Mucosa of descending colon (tissue), 3 donors: ENCODE measurements around the gene CCNB3. TPM values are rescaled to one million over a fixed set of nuclear protein-coding genes. Genes with fewer than 3 reads are reported as not detected.

ENCODE experiments used
- ATAC-seq: fragments of 200-7000 bp; cut with Tn5 transposase; one replicate; pipeline ENCODE4 v1.9.1; 2020; ENCODE audit warnings: mild to moderate bottlenecking, moderate library complexity
- DNase-seq, 3 donors: peaks; one replicate each; pipeline ENCODE4 v3.0.0-alpha.2; 2020
- H3K36me3 ChIP-seq: fragments of 200-600 bp; one replicate; pipeline ENCODE4 v1.8.0; 2021; ENCODE audit warnings: low read depth, mild to moderate bottlenecking
- H3K4me1 ChIP-seq: fragments of 200-600 bp; one replicate; pipeline ENCODE4 v1.8.0; 2021; ENCODE audit warnings: low read depth, mild to moderate bottlenecking
- H3K4me3 ChIP-seq: fragments of 200-600 bp; one replicate; pipeline ENCODE4 v1.8.0; 2021; ENCODE audit warnings: mild to moderate bottlenecking
- H3K9me3 ChIP-seq: fragments of 200-600 bp; one replicate; pipeline ENCODE4 v1.8.0; 2021; ENCODE audit warnings: mild to moderate bottlenecking
- intact Hi-C, 2 donors: fragments of 100-400 bp; cut with DNase I in 1 of 2; cut with micrococcal nuclease in 1 of 2; formaldehyde crosslinking; loops; one replicate each; pipeline versions ENCODE4 v1.11.0 to v1.11.1; 2022; cut with DNase I, micrococcal nuclease
- long read RNA-seq, 2 donors: library from polyadenylated mRNA; unstranded; transcript quantifications; one replicate each; pipeline ENCODE4 v2.0.0, GENCODE V29; 2019 to 2021
- total RNA-seq, 3 donors: library from RNA; stranded (reverse); fragmentation: NEBNext Ultra II Directional in 2 of 3; extraction: Animal tissue kit (Norgen Biotek cat#: 25700) in 2 of 3; gene quantifications; one replicate each; pipeline versions ENCODE4 v1.2.1 to v1.2.4, GENCODE V29; 2021 to 2023
- TF ChIP-seq, protein P1 (sequence below): fragments of 200-600 bp; IDR thresholded peaks from one replicate; pipeline ENCODE4 v1.8.0; 2022; ENCODE audit warnings: antibody characterized with exemption, mild to moderate bottlenecking
- donor health status: DM: no; HTN: no; CAD: no; lungs with moderate emphysema.
- donor health status: DM: no; HTN: no; CAD: no.
- donor health status: DM: no; HTN: yes; CAD: no.

The CCNB3 gene
- 1 to 10 TPM in 1 of 3 donors, under 1 TPM in 2; 0.60 to 1.8 (median 0.80) TPM for total RNA-seq
- long read RNA-seq, donor 1 = 0 reads
- long read RNA-seq, donor 2 = 0 reads

DNA sequence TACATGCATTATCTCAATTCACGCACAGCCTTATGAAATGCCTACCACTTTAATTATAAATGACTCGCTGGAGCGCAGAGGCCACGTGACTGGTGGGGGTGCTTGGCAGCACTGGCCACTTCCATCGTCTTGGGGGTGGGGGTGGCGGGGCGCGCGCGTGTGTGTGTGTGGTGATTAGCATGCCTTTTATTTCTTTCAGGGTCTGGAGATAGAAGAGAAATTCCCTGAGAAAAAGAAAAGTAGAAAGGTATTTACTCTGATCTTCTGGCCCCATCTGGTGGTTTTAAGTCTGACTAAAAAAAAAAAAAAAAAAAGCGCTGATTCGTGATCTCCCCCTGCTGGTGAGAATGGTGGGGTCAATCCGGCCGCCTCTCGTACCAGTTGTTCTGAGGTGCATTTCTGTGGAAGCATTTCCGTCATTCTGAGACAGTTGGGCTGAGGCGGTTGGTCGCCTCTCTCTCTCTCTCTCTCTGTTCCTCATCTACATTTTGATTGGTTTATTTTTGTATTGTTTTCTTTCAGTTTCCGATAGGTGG lies at the start of gene CCNB3:
CCNB3 (plus strand) TSS at position 402 of the 536 bp plus-strand sequence. CDS start 80,399 bp downstream, outside the sequence.
- H3K4me3 ChIP-seq = no peak within 1 kb of the TSS
- TF ChIP-seq, protein P1, sequence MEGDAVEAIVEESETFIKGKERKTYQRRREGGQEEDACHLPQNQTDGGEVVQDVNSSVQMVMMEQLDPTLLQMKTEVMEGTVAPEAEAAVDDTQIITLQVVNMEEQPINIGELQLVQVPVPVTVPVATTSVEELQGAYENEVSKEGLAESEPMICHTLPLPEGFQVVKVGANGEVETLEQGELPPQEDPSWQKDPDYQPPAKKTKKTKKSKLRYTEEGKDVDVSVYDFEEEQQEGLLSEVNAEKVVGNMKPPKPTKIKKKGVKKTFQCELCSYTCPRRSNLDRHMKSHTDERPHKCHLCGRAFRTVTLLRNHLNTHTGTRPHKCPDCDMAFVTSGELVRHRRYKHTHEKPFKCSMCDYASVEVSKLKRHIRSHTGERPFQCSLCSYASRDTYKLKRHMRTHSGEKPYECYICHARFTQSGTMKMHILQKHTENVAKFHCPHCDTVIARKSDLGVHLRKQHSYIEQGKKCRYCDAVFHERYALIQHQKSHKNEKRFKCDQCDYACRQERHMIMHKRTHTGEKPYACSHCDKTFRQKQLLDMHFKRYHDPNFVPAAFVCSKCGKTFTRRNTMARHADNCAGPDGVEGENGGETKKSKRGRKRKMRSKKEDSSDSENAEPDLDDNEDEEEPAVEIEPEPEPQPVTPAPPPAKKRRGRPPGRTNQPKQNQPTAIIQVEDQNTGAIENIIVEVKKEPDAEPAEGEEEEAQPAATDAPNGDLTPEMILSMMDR = peak; percentile 27
- ATAC-seq (peak; percentile 97), DNase-seq (peak; percentile 71 to 81 (median 75))
- no peaks in the 10 kb centered on the region for H3K36me3 ChIP-seq
- intact Hi-C loops = no loop called here
- no peaks in the 10 kb centered on the region for H3K4me1 ChIP-seq
- H3K9me3 ChIP-seq = no peaks in the 10 kb centered on the region

DNA sequence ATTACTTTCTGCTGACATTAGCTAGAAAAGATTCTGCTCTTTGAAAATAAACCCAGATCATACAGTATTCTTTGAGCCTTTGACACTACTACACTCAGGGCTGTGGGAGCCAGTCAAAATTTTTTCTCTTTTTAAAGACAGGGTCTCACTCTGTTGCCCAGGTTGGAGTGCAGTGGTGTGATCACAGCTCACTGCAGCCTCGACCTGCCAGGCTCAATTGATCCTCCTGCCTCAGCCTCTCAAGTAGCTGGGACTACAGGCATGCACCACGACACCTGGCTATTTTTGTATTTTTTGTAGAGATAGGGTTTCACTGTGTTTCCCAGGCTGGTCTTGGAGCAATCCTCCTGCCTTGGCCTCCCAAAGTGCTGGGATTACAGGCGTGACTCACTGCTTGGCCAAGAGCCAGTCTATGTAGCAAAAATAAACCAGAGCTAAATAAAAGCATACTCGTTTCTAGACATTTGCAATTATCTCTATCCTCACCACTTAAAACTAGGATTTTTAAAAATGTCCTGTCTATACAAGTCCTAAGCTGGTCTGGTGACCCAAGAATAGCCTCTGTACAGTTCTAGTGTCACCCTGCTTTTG lies 46.9 kb upstream of the CCNB3 start:
- Histone ChIP-seq H3K4me1 (no peaks in the 10 kb centered on the region), H3K36me3 (no peaks in the 10 kb centered on the region), H3K9me3 (no peaks in the 10 kb centered on the region), H3K4me3 (no peak overlapping the region)
- TF ChIP-seq, protein P1 = no peak
- ATAC-seq (peak; percentile 41), DNase-seq (peak in 2 of 3 donors; percentile 42 to 64)
- intact Hi-C loops = no loop called here

DNA sequence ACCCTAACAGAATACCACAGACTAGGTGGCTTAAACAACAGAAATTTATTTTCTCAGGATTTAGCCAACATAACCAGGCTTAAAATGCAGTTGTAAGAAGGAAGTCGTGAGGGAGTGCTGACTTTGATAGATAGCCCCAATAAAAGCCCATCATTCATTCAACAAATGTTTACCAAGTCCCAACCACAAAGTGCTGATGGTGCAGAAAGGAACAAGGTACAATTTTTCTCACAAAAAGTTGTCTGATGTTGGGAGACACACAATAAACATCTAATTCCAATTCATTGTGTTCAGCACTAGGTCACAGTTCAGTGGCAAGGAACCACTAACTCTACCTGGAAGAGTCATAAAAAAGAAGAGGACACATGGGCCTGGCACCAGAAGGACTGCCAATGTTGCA lies 46.0 kb upstream of the CCNB3 start:
- TF ChIP-seq, protein P1 = no peak
- peak in 1 of 3 donors; percentile 41 for DNase-seq
- ATAC-seq = peak; percentile 82

GRCh38 chrX:50161127-50161526 lies 43.4 kb upstream of the CCNB3 start:
- H3K9me3 ChIP-seq = no peaks in the 10 kb centered on the region
- TF ChIP-seq, protein P1 = no peak
- DNase-seq (no peak), ATAC-seq (no peak)
- intact Hi-C loops = no loop called here
- no peaks in the 10 kb centered on the region for H3K36me3 ChIP-seq
- H3K4me3 ChIP-seq = no peak overlapping the region
- no peaks in the 10 kb centered on the region for H3K4me1 ChIP-seq

More for the DNA sequence above, 46.0 kb upstream of the CCNB3 start:
- no peaks in the 10 kb centered on the region for H3K36me3 ChIP-seq
- intact Hi-C loops = no loop called here
- no peaks in the 10 kb centered on the region for H3K9me3 ChIP-seq
- no peak overlapping the region for H3K4me3 ChIP-seq
- H3K4me1 ChIP-seq = no peaks in the 10 kb centered on the region

- peak; percentile 51 for ATAC-seq
- intact Hi-C loops = no loop called here
- TF ChIP-seq, protein P1 = no peak
- DNase-seq = no peak
- Histone ChIP-seq H3K4me1 (no peaks in the 10 kb centered on the region), H3K9me3 (no peaks in the 10 kb centered on the region), H3K4me3 (no peak overlapping the region), H3K36me3 (no peaks in the 10 kb centered on the region)
Observed at GRCh38 chrX:50165727-50166126, 38.8 kb upstream of the CCNB3 start.
